ENCODE measurements around the gene ABCB8.

Gene ABCB8

GRCh38 chr7:151014950-151015349, 13.3 kb upstream of the ABCB8 start:
- no peaks in the 10 kb centered on the region for H3K9me3 ChIP-seq (ENCODE audit: control insufficient read depth, low read length)
- H3K79me2 ChIP-seq, result no peaks in the 10 kb centered on the region
- H3K27me3 ChIP-seq (ENCODE audit: control insufficient read depth, insufficient read depth, low read length), result no peaks in the 10 kb centered on the region
- H3K9ac ChIP-seq, result no peak overlapping the region
- H3K4me2 ChIP-seq (ENCODE audit: low read length), result no peak overlapping the region
- TF ChIP-seq, protein P1, sequence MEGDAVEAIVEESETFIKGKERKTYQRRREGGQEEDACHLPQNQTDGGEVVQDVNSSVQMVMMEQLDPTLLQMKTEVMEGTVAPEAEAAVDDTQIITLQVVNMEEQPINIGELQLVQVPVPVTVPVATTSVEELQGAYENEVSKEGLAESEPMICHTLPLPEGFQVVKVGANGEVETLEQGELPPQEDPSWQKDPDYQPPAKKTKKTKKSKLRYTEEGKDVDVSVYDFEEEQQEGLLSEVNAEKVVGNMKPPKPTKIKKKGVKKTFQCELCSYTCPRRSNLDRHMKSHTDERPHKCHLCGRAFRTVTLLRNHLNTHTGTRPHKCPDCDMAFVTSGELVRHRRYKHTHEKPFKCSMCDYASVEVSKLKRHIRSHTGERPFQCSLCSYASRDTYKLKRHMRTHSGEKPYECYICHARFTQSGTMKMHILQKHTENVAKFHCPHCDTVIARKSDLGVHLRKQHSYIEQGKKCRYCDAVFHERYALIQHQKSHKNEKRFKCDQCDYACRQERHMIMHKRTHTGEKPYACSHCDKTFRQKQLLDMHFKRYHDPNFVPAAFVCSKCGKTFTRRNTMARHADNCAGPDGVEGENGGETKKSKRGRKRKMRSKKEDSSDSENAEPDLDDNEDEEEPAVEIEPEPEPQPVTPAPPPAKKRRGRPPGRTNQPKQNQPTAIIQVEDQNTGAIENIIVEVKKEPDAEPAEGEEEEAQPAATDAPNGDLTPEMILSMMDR (IDR thresholded peaks at IDR 0.05), result no peak
- no peak overlapping the region for H2AFZ ChIP-seq
- H3K4me1 ChIP-seq, result peaks cover 3% of the 10 kb centered on the region
- H3K4me3 ChIP-seq (ENCODE audit: low read depth, low read length), result no peak overlapping the region
- no peaks in the 10 kb centered on the region for H3K36me3 ChIP-seq (ENCODE audit: control insufficient read depth, insufficient read depth, low read length)
- no peak overlapping the region for H3K27ac ChIP-seq

- Histone ChIP-seq H2AFZ (no peak overlapping the region), H3K4me1 (peaks cover 3% of the 10 kb centered on the region), H3K79me2 (no peaks in the 10 kb centered on the region), H3K4me3 (ENCODE audit: low read depth, low read length) (no peak overlapping the region), H3K27ac (no peak overlapping the region), H3K36me3 (ENCODE audit: control insufficient read depth, insufficient read depth, low read length) (no peaks in the 10 kb centered on the region), H3K9me3 (ENCODE audit: control insufficient read depth, low read length) (no peaks in the 10 kb centered on the region), H3K9ac (no peak overlapping the region), H3K4me2 (ENCODE audit: low read length) (no peak overlapping the region), H3K27me3 (ENCODE audit: control insufficient read depth, insufficient read depth, low read length) (no peaks in the 10 kb centered on the region)
- TF ChIP-seq, protein P1 (IDR thresholded peaks at IDR 0.05), result no peak
These were observed 12.3 kb upstream of the ABCB8 start for GRCh38 chr7:151015967-151016366.

GRCh38 chr7:151016505-151016904, 11.7 kb upstream of the ABCB8 start:
- Histone ChIP-seq H3K79me2 (no peaks in the 10 kb centered on the region), H3K4me3 (ENCODE audit: low read depth, low read length) (no peak overlapping the region), H2AFZ (no peak overlapping the region), H3K9me3 (ENCODE audit: control insufficient read depth, low read length) (no peaks in the 10 kb centered on the region), H3K36me3 (ENCODE audit: control insufficient read depth, insufficient read depth, low read length) (no peaks in the 10 kb centered on the region), H3K9ac (no peak overlapping the region), H3K27me3 (ENCODE audit: control insufficient read depth, insufficient read depth, low read length) (no peaks in the 10 kb centered on the region), H3K4me2 (ENCODE audit: low read length) (no peak overlapping the region), H3K4me1 (peaks cover 3% of the 10 kb centered on the region), H3K27ac (no peak overlapping the region)
- TF ChIP-seq, protein P1 (IDR thresholded peaks at IDR 0.05), result no peak

- Histone ChIP-seq H3K36me3 (ENCODE audit: control insufficient read depth, insufficient read depth, low read length) (no peaks in the 10 kb centered on the region), H3K27me3 (ENCODE audit: control insufficient read depth, insufficient read depth, low read length) (no peaks in the 10 kb centered on the region), H3K9me3 (ENCODE audit: control insufficient read depth, low read length) (no peaks in the 10 kb centered on the region), H3K79me2 (no peaks in the 10 kb centered on the region), H3K27ac (no peak overlapping the region), H3K4me1 (peaks cover 3% of the 10 kb centered on the region), H3K4me2 (ENCODE audit: low read length) (no peak overlapping the region), H3K4me3 (ENCODE audit: low read depth, low read length) (no peak overlapping the region), H2AFZ (no peak overlapping the region), H3K9ac (no peak overlapping the region)
- TF ChIP-seq, protein P1 (IDR thresholded peaks at IDR 0.05), result no peak
These were observed 11.3 kb upstream of the ABCB8 start for GRCh38 chr7:151016942-151017341.

- Histone ChIP-seq H3K27ac (no peak overlapping the region), H3K4me3 (ENCODE audit: low read depth, low read length) (no peak overlapping the region), H3K9ac (no peak overlapping the region), H3K9me3 (ENCODE audit: control insufficient read depth, low read length) (no peaks in the 10 kb centered on the region), H3K79me2 (no peaks in the 10 kb centered on the region), H3K27me3 (ENCODE audit: control insufficient read depth, insufficient read depth, low read length) (no peaks in the 10 kb centered on the region), H3K4me2 (ENCODE audit: low read length) (no peak overlapping the region), H3K36me3 (ENCODE audit: control insufficient read depth, insufficient read depth, low read length) (no peaks in the 10 kb centered on the region), H2AFZ (no peak overlapping the region), H3K4me1 (peaks cover 3% of the 10 kb centered on the region)
- TF ChIP-seq, protein P1 (IDR thresholded peaks at IDR 0.05), result no peak
These were observed 10.8 kb upstream of the ABCB8 start for GRCh38 chr7:151017370-151017952.
